ENCODE measurements around the gene CCDC86.
A peak's percentile ranks its signal among the peaks of the same experiment; 100 is the strongest.

CCDC86 gene, protein sequence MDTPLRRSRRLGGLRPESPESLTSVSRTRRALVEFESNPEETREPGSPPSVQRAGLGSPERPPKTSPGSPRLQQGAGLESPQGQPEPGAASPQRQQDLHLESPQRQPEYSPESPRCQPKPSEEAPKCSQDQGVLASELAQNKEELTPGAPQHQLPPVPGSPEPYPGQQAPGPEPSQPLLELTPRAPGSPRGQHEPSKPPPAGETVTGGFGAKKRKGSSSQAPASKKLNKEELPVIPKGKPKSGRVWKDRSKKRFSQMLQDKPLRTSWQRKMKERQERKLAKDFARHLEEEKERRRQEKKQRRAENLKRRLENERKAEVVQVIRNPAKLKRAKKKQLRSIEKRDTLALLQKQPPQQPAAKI

DNA sequence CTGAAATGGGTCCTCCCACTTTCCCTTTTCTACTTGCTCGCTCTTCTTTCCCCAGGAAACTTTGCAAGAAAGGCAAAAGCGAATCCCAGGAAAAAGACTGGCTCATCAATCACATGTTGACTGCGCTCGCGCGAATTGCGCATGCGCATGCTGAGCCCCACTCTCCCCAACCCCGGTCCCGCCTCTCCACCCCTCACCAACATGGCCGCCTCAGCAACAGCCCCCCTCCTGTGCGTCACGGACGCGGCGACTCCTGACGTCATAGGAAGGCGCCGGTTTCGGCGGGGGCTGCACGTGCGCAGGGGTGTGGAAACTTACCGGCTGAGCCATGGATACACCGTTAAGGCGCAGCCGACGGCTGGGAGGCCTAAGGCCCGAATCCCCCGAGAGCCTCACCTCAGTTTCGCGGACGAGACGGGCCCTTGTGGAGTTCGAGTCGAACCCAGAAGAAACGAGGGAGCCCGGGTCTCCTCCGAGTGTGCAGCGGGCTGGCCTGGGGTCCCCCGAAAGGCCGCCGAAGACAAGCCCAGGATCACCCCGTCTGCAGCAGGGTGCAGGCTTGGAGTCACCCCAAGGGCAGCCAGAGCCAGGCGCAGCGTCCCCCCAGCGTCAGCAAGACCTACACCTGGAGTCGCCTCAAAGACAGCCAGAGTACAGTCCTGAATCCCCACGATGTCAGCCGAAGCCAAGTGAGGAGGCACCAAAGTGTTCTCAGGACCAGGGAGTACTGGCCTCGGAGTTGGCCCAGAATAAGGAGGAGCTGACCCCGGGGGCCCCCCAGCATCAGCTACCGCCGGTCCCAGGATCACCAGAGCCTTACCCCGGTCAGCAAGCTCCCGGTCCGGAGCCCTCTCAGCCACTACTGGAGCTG lies at the start of gene CCDC86:
Gene CCDC86 (plus strand): TSS at position 317 of the 871 bp plus-strand sequence. CDS start 12 bp downstream, at position 329.
- H3K36me3 Mint-ChIP-seq, result peaks cover 12% of the 10 kb centered on the region
- peaks cover 36% of the 10 kb centered on the region for H3K4me1 Mint-ChIP-seq (ENCODE audit: low read depth)
- H3K27me3 Mint-ChIP-seq, result no peaks in the 10 kb centered on the region

DNA sequence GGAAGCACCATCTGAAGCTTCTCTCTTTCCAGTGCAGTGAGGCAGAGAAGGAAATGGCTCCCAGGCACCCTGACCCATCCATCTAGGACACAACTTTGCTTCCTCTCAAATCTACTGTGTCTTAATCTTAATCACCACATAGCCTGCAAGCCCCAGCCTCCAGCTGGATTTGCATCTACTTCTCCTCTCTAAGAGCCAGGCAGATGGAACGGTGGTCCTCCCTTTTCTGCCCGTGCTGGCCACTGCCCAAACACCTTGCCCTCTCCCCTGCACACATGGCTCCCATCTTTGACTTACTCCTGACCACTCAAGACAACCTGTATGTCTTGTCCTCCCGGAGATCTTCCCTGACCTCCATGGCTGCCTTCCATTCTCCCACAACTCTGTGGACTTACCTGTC lies 49.4 kb upstream of the CCDC86 start:
- H3K27me3 Mint-ChIP-seq, result no peaks in the 10 kb centered on the region
- no peaks in the 10 kb centered on the region for H3K4me1 Mint-ChIP-seq (ENCODE audit: low read depth)
- H3K36me3 Mint-ChIP-seq, result no peaks in the 10 kb centered on the region
- no peak overlapping the region for H3K27ac Mint-ChIP-seq
- no peaks in the 10 kb centered on the region for H3K9me3 Mint-ChIP-seq (ENCODE audit: low read depth)
- H3K4me3 Mint-ChIP-seq, result no peak overlapping the region

More for the DNA sequence above, at the start of gene CCDC86:
- H3K9me3 Mint-ChIP-seq (ENCODE audit: low read depth), result no peaks in the 10 kb centered on the region
- peak within 1 kb of the TSS; percentile 94 for H3K4me3 Mint-ChIP-seq
- H3K27ac Mint-ChIP-seq, result peak within 1 kb of the TSS; percentile 94

DNA sequence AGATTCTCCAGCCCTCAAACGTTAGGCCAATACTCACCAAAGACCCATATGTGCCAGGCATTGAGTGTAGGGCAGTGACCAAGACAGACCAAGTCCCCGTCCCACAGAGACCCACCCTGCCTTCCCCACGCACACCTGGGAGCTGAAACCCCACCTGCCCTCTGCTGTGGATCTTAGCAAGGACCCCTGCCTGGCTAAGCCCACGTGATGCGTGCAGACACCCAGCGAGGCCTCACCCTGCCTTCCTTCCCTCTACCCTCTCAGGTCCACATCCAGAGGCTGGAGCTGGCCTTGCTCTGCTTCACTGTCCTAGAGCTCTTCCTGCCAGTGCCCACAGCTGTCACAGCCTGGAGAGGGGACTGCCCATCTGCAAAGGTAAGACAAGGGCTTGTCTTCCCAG lies 46.6 kb upstream of the CCDC86 start:
- H3K27me3 Mint-ChIP-seq, result peaks cover 1% of the 10 kb centered on the region
- H3K36me3 Mint-ChIP-seq, result no peaks in the 10 kb centered on the region
- H3K4me1 Mint-ChIP-seq (ENCODE audit: low read depth), result no peaks in the 10 kb centered on the region
- no peak overlapping the region for H3K27ac Mint-ChIP-seq
- no peaks in the 10 kb centered on the region for H3K9me3 Mint-ChIP-seq (ENCODE audit: low read depth)
- no peak overlapping the region for H3K4me3 Mint-ChIP-seq

DNA sequence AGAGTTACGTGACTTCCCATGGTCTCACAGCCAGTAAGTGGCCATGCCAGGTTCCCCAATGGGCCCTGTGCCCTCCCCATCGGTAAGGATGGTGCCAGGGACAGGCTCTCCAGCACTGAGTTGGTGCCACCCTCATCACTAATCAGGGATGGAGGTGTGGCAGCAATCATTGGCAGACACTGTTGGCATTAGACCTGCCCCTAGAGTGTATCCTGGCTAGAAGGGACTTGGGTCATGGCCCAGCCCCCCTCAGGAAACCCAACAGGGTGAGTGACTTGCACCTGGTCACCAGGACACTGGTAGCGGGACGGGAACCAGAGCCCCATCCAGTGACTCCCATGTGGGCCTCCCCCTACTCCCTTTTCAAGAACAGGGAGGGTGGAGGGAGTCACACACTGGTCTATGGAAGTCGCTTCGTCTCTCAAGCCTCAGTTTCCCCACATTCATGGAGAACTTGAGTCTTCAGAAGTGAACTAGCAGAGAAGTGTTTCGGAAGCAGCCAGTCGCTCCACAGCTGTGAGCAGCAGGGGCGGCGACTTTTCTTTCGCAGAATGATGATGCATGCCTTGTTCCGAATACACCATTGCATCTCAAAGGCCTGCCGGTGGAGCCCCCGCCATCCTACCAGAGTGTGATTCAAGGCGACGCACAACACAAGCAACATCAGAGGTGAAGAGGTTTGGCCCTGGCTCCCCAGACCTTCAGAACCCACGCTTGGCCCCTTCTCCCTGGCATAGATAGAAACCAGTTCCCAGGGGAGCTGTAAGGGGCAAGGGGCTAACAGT lies 43.9 kb upstream of the CCDC86 start:
- Mint-ChIP-seq H3K36me3 (no peaks in the 10 kb centered on the region), H3K27ac (no peak overlapping the region), H3K4me1 (ENCODE audit: low read depth) (no peaks in the 10 kb centered on the region), H3K4me3 (no peak overlapping the region), H3K27me3 (peaks cover 4% of the 10 kb centered on the region), H3K9me3 (ENCODE audit: low read depth) (no peaks in the 10 kb centered on the region)

DNA sequence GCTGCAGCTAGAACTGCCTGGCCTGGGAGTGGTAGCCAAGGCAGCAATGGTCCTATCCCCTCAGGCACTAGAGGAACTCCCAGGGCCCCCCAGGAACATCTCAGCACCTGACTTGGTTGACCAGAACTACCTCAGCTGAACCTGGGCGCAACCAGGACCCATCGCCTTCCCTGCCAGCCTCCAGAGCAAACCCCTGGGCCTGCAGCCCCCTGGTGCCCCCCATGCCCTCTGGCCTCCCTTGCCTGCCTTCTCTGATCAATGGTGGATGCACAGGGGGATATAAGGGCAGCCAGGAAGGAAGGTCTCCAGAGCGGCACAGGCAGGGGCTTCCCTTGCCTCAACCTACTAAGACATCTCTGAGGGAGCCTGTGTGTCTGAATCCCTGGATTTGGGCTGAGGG lies 43.3 kb upstream of the CCDC86 start:
- Mint-ChIP-seq H3K27me3 (peaks cover 4% of the 10 kb centered on the region), H3K4me3 (no peak overlapping the region), H3K4me1 (ENCODE audit: low read depth) (no peaks in the 10 kb centered on the region), H3K9me3 (ENCODE audit: low read depth) (no peaks in the 10 kb centered on the region), H3K27ac (no peak overlapping the region), H3K36me3 (no peaks in the 10 kb centered on the region)

DNA sequence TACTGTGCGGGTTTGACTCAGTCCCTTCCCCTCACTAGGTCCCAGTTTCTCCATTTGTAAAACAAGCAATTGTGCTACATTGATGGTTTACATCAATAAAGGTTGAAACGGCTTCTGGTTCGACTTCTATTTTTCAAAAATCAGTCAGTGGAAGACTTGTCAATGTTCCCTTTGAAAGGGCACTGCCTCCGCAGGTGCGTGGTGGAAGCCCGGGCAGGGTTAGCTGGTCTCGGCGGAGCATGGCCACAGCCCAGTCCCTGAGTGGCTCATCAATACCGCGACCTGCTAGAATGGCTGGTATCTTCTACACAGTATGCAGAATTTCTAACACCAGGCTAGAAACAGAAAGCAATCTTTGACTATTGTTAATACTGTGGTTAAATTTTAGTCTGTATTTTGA lies 40.7 kb upstream of the CCDC86 start:
- Mint-ChIP-seq H3K4me1 (ENCODE audit: low read depth) (no peaks in the 10 kb centered on the region), H3K27me3 (peaks cover 4% of the 10 kb centered on the region)

DNA sequence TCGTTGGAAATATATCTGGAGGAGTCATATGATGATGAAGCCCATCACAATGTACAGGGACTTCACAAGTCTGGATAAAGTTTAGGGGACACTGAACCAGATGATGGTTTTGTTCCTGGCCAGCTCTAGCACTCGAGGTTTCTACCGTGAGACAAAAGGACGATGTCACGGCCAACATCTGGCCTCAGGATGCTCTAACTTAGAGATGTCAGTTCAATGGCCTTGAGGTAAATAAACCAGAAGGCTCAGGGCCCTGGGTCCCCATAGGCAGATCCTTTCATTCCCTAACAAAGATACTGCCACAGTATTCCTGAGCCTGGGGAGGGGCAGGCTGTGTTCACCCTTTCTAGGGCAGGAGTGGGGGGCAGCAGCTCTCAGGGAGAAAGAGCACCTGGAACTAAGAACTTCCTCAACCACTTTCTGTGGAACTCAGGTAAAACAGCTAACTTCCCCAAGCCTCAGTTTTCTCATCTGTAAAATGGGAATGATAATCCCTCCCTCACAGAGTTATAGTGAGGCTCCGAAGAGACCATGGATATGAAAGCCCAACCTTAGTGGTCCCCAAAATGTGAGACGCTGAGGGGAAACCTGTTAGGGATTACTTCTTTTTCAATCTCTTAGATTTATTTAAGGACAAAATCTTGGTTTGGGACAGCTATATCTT lies 38.5 kb upstream of the CCDC86 start:
- Mint-ChIP-seq H3K4me3 (no peak overlapping the region), H3K27ac (no peak overlapping the region), H3K36me3 (no peaks in the 10 kb centered on the region), H3K4me1 (ENCODE audit: low read depth) (no peaks in the 10 kb centered on the region), H3K27me3 (peaks cover 4% of the 10 kb centered on the region), H3K9me3 (ENCODE audit: low read depth) (no peaks in the 10 kb centered on the region)

More for the DNA sequence above, 40.7 kb upstream of the CCDC86 start:
- Mint-ChIP-seq H3K36me3 (no peaks in the 10 kb centered on the region), H3K9me3 (ENCODE audit: low read depth) (no peaks in the 10 kb centered on the region), H3K4me3 (no peak overlapping the region), H3K27ac (no peak overlapping the region)

DNA sequence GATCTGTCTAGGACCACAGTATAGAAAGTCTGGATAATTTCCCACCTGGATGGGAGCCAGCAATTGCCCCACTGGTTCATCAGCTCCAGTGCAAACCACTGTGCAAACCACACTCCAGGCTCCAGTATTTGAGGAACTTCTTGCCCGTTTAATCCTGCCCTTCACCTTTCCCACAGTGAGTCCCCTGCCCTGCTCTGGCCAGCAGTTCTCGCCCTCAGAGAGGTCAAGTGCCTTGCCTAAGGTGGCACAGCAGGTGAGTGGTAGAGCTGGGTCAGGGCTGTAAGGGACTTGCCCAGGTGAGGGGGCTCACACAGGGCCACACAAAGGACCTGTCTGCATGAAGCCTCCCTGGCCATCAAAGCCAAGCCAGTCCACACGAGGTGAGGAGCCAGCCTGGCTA lies 32.7 kb upstream of the CCDC86 start:
- H3K27ac Mint-ChIP-seq, result no peak overlapping the region
- H3K4me1 Mint-ChIP-seq (ENCODE audit: low read depth), result no peaks in the 10 kb centered on the region
- no peaks in the 10 kb centered on the region for H3K36me3 Mint-ChIP-seq
- no peaks in the 10 kb centered on the region for H3K27me3 Mint-ChIP-seq
- no peak overlapping the region for H3K4me3 Mint-ChIP-seq
- no peaks in the 10 kb centered on the region for H3K9me3 Mint-ChIP-seq (ENCODE audit: low read depth)

DNA sequence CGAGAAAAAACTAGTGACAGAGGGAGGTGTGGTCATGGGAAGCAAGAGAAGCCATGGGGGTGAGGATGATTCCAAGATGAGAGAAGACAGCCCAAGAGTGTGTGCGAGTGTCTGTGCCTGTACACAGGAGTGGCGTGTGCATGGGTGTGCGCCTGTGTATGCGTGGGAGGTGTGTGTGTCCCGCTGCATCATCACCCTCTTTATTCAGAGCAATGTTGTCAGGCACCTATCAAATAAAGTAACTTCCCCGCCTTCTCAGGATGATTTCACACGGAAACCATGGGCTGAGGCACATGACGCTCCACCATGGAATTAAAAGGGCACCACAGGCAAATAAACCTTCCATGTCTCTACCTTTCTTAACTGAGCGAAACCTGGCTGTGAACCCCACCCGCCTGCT lies 32.2 kb upstream of the CCDC86 start:
- Mint-ChIP-seq H3K4me3 (no peak overlapping the region), H3K36me3 (no peaks in the 10 kb centered on the region), H3K27ac (no peak overlapping the region), H3K9me3 (ENCODE audit: low read depth) (no peaks in the 10 kb centered on the region), H3K27me3 (no peaks in the 10 kb centered on the region), H3K4me1 (ENCODE audit: low read depth) (no peaks in the 10 kb centered on the region)

DNA sequence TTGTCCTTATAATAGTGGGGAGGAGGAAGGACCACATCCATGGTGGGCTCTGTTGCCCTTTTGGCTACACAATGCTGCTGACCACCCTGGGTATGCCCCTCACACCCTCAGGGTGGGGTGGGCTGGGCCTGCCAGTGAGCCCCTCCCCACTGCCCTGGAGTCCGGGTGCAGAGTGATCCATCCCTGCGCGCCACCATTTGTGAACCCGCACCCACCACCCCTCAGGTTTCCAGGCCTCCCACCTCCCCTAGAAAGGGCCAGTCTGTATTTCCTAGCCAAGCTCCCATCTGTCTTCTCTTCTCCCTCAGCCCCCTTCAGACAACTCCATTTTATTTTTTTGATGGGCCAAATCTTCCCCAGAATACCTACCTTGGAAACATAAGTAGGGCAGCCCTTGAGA lies 31.8 kb upstream of the CCDC86 start:
- H3K4me1 Mint-ChIP-seq (ENCODE audit: low read depth), result no peaks in the 10 kb centered on the region
- no peak overlapping the region for H3K4me3 Mint-ChIP-seq
- no peaks in the 10 kb centered on the region for H3K36me3 Mint-ChIP-seq
- H3K27ac Mint-ChIP-seq, result no peak overlapping the region
- H3K27me3 Mint-ChIP-seq, result no peaks in the 10 kb centered on the region
- H3K9me3 Mint-ChIP-seq (ENCODE audit: low read depth), result no peaks in the 10 kb centered on the region

DNA sequence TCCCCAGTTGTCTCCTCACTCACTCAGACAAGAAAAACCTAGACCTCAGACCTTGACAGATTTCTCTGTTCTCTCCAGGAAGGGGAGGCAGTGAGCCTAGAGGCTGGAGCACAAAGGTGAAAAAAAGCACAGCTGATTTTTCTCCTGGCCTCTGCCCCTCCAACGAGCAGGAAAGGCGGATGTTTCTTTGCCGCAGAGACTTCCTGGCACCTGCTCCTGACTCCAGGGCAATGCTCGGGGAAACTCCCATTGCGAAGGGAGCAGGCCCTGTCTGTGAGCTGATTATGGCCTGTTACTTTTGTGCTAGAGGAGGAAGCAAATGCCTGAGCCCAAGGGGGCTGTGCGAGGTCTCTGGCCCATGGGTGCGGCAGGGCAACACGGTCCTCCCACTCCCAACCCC lies 31.3 kb upstream of the CCDC86 start:
- Mint-ChIP-seq H3K27ac (no peak overlapping the region), H3K27me3 (no peaks in the 10 kb centered on the region), H3K36me3 (no peaks in the 10 kb centered on the region), H3K9me3 (ENCODE audit: low read depth) (no peaks in the 10 kb centered on the region), H3K4me1 (ENCODE audit: low read depth) (no peaks in the 10 kb centered on the region), H3K4me3 (no peak overlapping the region)

DNA sequence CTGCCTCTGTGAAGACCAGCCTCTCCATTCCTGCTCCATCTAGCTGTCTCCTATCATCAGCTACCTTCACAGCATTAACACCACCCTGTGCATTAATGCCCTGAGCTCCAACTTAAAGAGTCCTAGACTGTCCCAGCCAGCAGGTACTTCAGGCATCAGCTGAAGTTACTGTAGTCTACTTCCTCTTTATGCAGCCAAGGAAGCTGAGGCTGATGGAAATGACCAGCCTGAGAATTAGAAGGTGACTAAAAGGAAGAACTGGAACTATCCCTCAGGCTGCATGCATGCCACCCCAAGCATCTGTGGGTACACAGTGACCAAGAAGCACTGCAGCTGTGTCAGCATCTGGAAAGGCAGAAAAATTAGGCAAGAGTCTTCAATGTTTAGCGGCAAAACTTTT lies 28.6 kb upstream of the CCDC86 start:
- Mint-ChIP-seq H3K36me3 (peaks cover 6% of the 10 kb centered on the region), H3K4me1 (ENCODE audit: low read depth) (no peaks in the 10 kb centered on the region), H3K9me3 (ENCODE audit: low read depth) (no peaks in the 10 kb centered on the region), H3K27ac (no peak overlapping the region), H3K27me3 (peaks cover 2% of the 10 kb centered on the region), H3K4me3 (no peak overlapping the region)

DNA sequence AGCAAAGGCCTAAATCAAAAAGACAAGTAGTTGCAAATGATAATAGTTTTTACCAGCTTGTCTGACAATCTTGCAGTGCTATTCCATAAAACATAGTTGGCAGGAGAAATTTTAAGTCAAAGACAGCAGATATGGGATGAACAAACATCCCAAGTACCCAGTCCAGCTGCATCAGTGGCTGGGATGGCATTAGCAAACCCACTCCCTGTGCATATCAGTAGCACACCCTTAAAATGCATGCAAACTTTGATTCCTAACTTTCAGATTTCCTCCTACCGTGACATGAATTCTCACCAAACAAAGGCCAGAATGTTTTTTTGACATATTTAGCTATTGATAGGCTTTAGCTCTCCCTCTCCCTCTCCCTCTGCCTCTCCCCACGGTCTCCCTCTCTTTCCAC lies 27.8 kb upstream of the CCDC86 start:
- Mint-ChIP-seq H3K27ac (no peak overlapping the region), H3K4me3 (no peak overlapping the region), H3K4me1 (ENCODE audit: low read depth) (no peaks in the 10 kb centered on the region), H3K9me3 (ENCODE audit: low read depth) (no peaks in the 10 kb centered on the region), H3K27me3 (peaks cover 2% of the 10 kb centered on the region), H3K36me3 (peaks cover 6% of the 10 kb centered on the region)

DNA sequence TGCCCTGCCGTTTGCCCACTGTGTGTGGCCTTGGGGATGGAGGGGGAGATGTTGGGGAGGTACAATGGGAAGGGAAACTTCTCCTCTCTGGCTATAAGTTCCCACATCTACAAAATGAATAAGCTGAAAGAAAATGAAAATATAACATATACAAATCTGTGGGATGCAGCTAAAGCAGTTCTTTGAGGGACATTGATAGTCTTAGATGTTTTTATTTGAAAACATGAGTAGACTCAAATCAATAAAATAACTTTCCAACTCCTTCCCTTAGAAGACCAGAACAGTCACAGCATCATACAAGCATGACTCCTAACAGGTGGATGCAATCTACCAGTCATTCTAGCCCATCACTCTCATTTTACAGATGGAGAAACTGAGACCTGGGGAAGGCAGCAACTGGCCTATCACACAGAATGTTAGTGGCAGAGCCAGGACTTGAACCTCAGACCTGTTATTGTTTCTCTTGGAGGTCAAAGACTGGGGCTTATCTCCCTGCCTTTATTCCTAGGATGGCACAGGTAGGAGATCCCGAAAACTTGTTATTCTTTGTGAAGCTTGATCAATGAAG lies 25.2 kb upstream of the CCDC86 start:
- Mint-ChIP-seq H3K27ac (no peak overlapping the region), H3K4me1 (ENCODE audit: low read depth) (no peaks in the 10 kb centered on the region), H3K27me3 (peaks cover 2% of the 10 kb centered on the region), H3K36me3 (peaks cover 6% of the 10 kb centered on the region), H3K4me3 (no peak overlapping the region), H3K9me3 (ENCODE audit: low read depth) (no peaks in the 10 kb centered on the region)

Data from activated naive CD8-positive, alpha-beta T cell (primary cell).